Measurements from ENCODE around the gene LRRC14B. TPM values are rescaled to one million over a fixed set of nuclear protein-coding genes. Genes with fewer than 3 reads are reported as not detected.
"Not testable (repeated sequence)": the region's sequence is repeated elsewhere in the genome, so short reads cannot be mapped to it uniquely, and the experiment has no call there.

LRRC14B gene
- total RNA-seq, 2 donors from 2014 or later: not detected

GRCh38 chr5:192970-193831, 1.9 kb downstream of the LRRC14B start:
- Mint-ChIP-seq H3K27ac (no peak overlapping the region), H3K4me1 (peaks cover 9% of the 10 kb centered on the region), H3K27me3 (peaks cover 5% of the 10 kb centered on the region), H3K4me3 (no peak overlapping the region), H3K36me3 (ENCODE audit: low read depth) (no peaks in the 10 kb centered on the region)
- DNase-seq (no peak), ATAC-seq (no peak)
- H3K9me3 ChIP-seq (ENCODE audit: control insufficient read depth, low read length, poor library complexity, severe bottlenecking): no peaks in the 10 kb centered on the region

GRCh38 chr5:194102-194501, 2.8 kb downstream of the LRRC14B start:
- H3K4me1 Mint-ChIP-seq: peaks cover 4% of the 10 kb centered on the region
- ATAC-seq (no peak), DNase-seq (no peak)
- no peaks in the 10 kb centered on the region for H3K9me3 ChIP-seq (ENCODE audit: control insufficient read depth, low read length, poor library complexity, severe bottlenecking)
- peaks cover 5% of the 10 kb centered on the region for H3K27me3 Mint-ChIP-seq
- no peak overlapping the region for H3K4me3 Mint-ChIP-seq
- no peak overlapping the region for H3K27ac Mint-ChIP-seq
- H3K36me3 Mint-ChIP-seq (ENCODE audit: low read depth): no peaks in the 10 kb centered on the region

- H3K4me1 Mint-ChIP-seq: peaks cover 4% of the 10 kb centered on the region
- H3K27me3 Mint-ChIP-seq: peaks cover 5% of the 10 kb centered on the region
- H3K4me3 Mint-ChIP-seq: no peak overlapping the region
- no peak overlapping the region for H3K27ac Mint-ChIP-seq
- no peak for DNase-seq
- ATAC-seq: no peak
- no peaks in the 10 kb centered on the region for H3K36me3 Mint-ChIP-seq (ENCODE audit: low read depth)
- H3K9me3 ChIP-seq (ENCODE audit: control insufficient read depth, low read length, poor library complexity, severe bottlenecking): no peaks in the 10 kb centered on the region
Measured at GRCh38 chr5:194603-195209, 3.4 kb downstream of the LRRC14B start.

GRCh38 chr5:195401-196160, 4.3 kb downstream of the LRRC14B start:
- DNase-seq: no peak
- H3K27ac Mint-ChIP-seq: no peak overlapping the region
- no peaks in the 10 kb centered on the region for H3K9me3 ChIP-seq (ENCODE audit: control insufficient read depth, low read length, poor library complexity, severe bottlenecking)
- H3K36me3 Mint-ChIP-seq (ENCODE audit: low read depth): no peaks in the 10 kb centered on the region
- H3K4me3 Mint-ChIP-seq: no peak overlapping the region
- no peaks in the 10 kb centered on the region for H3K4me1 Mint-ChIP-seq
- H3K27me3 Mint-ChIP-seq: peaks cover 1% of the 10 kb centered on the region
- no peak for ATAC-seq

GRCh38 chr5:196350-196749, 5.1 kb downstream of the LRRC14B start:
- Mint-ChIP-seq H3K36me3 (ENCODE audit: low read depth) (no peaks in the 10 kb centered on the region), H3K4me3 (no peak overlapping the region), H3K27me3 (no peaks in the 10 kb centered on the region), H3K4me1 (peaks cover 3% of the 10 kb centered on the region), H3K27ac (no peak overlapping the region)
- ATAC-seq (no peak), DNase-seq (no peak)
- no peaks in the 10 kb centered on the region for H3K9me3 ChIP-seq (ENCODE audit: control insufficient read depth, low read length, poor library complexity, severe bottlenecking)

GRCh38 chr5:197031-197430, 5.7 kb downstream of the LRRC14B start:
- not testable (repeated sequence) for H3K9me3 ChIP-seq (ENCODE audit: control insufficient read depth, low read length, poor library complexity, severe bottlenecking); H3K4me3 Mint-ChIP-seq; DNase-seq; H3K4me1 Mint-ChIP-seq; ATAC-seq; H3K27ac Mint-ChIP-seq; H3K27me3 Mint-ChIP-seq; H3K36me3 Mint-ChIP-seq (ENCODE audit: low read depth)

- no peak overlapping the region for H3K27ac Mint-ChIP-seq
- no peaks in the 10 kb centered on the region for H3K27me3 Mint-ChIP-seq
- no peak for ATAC-seq
- H3K4me1 Mint-ChIP-seq: peaks cover 3% of the 10 kb centered on the region
- no peak for DNase-seq
- no peak overlapping the region for H3K4me3 Mint-ChIP-seq
- peaks cover 2% of the 10 kb centered on the region for H3K36me3 Mint-ChIP-seq (ENCODE audit: low read depth)
- no peaks in the 10 kb centered on the region for H3K9me3 ChIP-seq (ENCODE audit: control insufficient read depth, low read length, poor library complexity, severe bottlenecking)
Measured at GRCh38 chr5:197892-198489, 6.7 kb downstream of the LRRC14B start.

- ATAC-seq (no peak), DNase-seq (no peak)
- H3K4me1 Mint-ChIP-seq: peaks cover 3% of the 10 kb centered on the region
- H3K4me3 Mint-ChIP-seq: no peak overlapping the region
- H3K36me3 Mint-ChIP-seq (ENCODE audit: low read depth): peaks cover 2% of the 10 kb centered on the region
- H3K27ac Mint-ChIP-seq: no peak overlapping the region
- H3K27me3 Mint-ChIP-seq: no peaks in the 10 kb centered on the region
- H3K9me3 ChIP-seq (ENCODE audit: control insufficient read depth, low read length, poor library complexity, severe bottlenecking): no peaks in the 10 kb centered on the region
Measured at GRCh38 chr5:198516-199196, 7.4 kb downstream of the LRRC14B start.

- Mint-ChIP-seq H3K27ac (no peak overlapping the region), H3K4me3 (no peak overlapping the region), H3K4me1 (peaks cover 3% of the 10 kb centered on the region), H3K27me3 (no peaks in the 10 kb centered on the region), H3K36me3 (ENCODE audit: low read depth) (peaks cover 2% of the 10 kb centered on the region)
- no peak for DNase-seq
- no peaks in the 10 kb centered on the region for H3K9me3 ChIP-seq (ENCODE audit: control insufficient read depth, low read length, poor library complexity, severe bottlenecking)
- ATAC-seq: no peak
Measured at GRCh38 chr5:199197-199949, 8.1 kb downstream of the LRRC14B start.

GRCh38 chr5:199950-200645, 8.8 kb downstream of the LRRC14B start:
- H3K27me3 Mint-ChIP-seq: no peaks in the 10 kb centered on the region
- peak overlapping the region; percentile 56 for H3K27ac Mint-ChIP-seq
- H3K4me3 Mint-ChIP-seq: no peak overlapping the region
- H3K9me3 ChIP-seq (ENCODE audit: control insufficient read depth, low read length, poor library complexity, severe bottlenecking): no peaks in the 10 kb centered on the region
- peaks cover 3% of the 10 kb centered on the region for H3K4me1 Mint-ChIP-seq
- peaks cover 5% of the 10 kb centered on the region for H3K36me3 Mint-ChIP-seq (ENCODE audit: low read depth)
- DNase-seq (no peak), ATAC-seq (no peak)

- Mint-ChIP-seq H3K4me3 (no peak overlapping the region), H3K4me1 (peaks cover 3% of the 10 kb centered on the region), H3K36me3 (ENCODE audit: low read depth) (peaks cover 8% of the 10 kb centered on the region), H3K27ac (no peak overlapping the region), H3K27me3 (no peaks in the 10 kb centered on the region)
- ATAC-seq (no peak), DNase-seq (no peak)
- H3K9me3 ChIP-seq (ENCODE audit: control insufficient read depth, low read length, poor library complexity, severe bottlenecking): no peaks in the 10 kb centered on the region
Measured at GRCh38 chr5:200985-201384, 9.7 kb downstream of the LRRC14B start.

- no peak for ATAC-seq
- Mint-ChIP-seq H3K4me1 (peaks cover 3% of the 10 kb centered on the region), H3K36me3 (ENCODE audit: low read depth) (peaks cover 8% of the 10 kb centered on the region), H3K4me3 (no peak overlapping the region), H3K27me3 (no peaks in the 10 kb centered on the region), H3K27ac (no peak overlapping the region)
- no peaks in the 10 kb centered on the region for H3K9me3 ChIP-seq (ENCODE audit: control insufficient read depth, low read length, poor library complexity, severe bottlenecking)
- no peak for DNase-seq
Measured at GRCh38 chr5:201672-202071, 10.4 kb downstream of the LRRC14B start.
